ENCODE results near the gene RAC3. TPM values are rescaled to one million over a fixed set of nuclear protein-coding genes. Genes with fewer than 3 reads are reported as not detected.

The RAC3 gene
- total RNA-seq, 1 experiment from 2014 or later: 16.9 TPM

GRCh38 chr17:81999587-81999975 lies 31.9 kb upstream of the RAC3 start:
- DNase-seq (ENCODE audit: low read depth): no peak

GRCh38 chr17:81999976-82000802 lies 31.3 kb upstream of the RAC3 start:
- DNase-seq (ENCODE audit: low read depth): no peak

GRCh38 chr17:82000803-82001570 lies 30.5 kb upstream of the RAC3 start:
- no peak for DNase-seq (ENCODE audit: low read depth)

- no peak for DNase-seq (ENCODE audit: low read depth)
Observed at GRCh38 chr17:82001571-82002056, 29.9 kb upstream of the RAC3 start.

GRCh38 chr17:82003411-82004381 lies 27.8 kb upstream of the RAC3 start:
- peak; percentile 99 for DNase-seq (ENCODE audit: low read depth)

GRCh38 chr17:82004517-82005455 lies 26.7 kb upstream of the RAC3 start:
- DNase-seq (ENCODE audit: low read depth): no peak

GRCh38 chr17:82005701-82006348 lies 25.7 kb upstream of the RAC3 start:
- DNase-seq (ENCODE audit: low read depth): no peak

- peak; percentile 87 for DNase-seq (ENCODE audit: low read depth)
Observed at GRCh38 chr17:82006468-82007227, 24.8 kb upstream of the RAC3 start.

- DNase-seq (ENCODE audit: low read depth): no peak
Observed at GRCh38 chr17:82007228-82007494, 24.3 kb upstream of the RAC3 start.

- no peak for DNase-seq (ENCODE audit: low read depth)
Observed at GRCh38 chr17:82007495-82008257, 23.8 kb upstream of the RAC3 start.

- no peak for DNase-seq (ENCODE audit: low read depth)
Observed at GRCh38 chr17:82008258-82008940, 23.1 kb upstream of the RAC3 start.

- DNase-seq (ENCODE audit: low read depth): no peak
Observed at GRCh38 chr17:82008941-82009405, 22.5 kb upstream of the RAC3 start.

- DNase-seq (ENCODE audit: low read depth): no peak
Observed at GRCh38 chr17:82009413-82009812, 22.1 kb upstream of the RAC3 start.

GRCh38 chr17:82010575-82011525 lies 20.6 kb upstream of the RAC3 start:
- no peak for DNase-seq (ENCODE audit: low read depth)

GRCh38 chr17:82011617-82012187 lies 19.8 kb upstream of the RAC3 start:
- no peak for DNase-seq (ENCODE audit: low read depth)

GRCh38 chr17:82012261-82012639 lies 19.2 kb upstream of the RAC3 start:
- no peak for DNase-seq (ENCODE audit: low read depth)
